GM13977 (cell line): ENCODE data around the gene PIK3C2B.

Experiments
- DNase-seq: peaks from one replicate; pipeline ENCODE4 v3.0.0; 2012; ENCODE audit warnings: low spot score
- in situ Hi-C: fragments of 300-500 bp; cut with MboI; formaldehyde crosslinking; loops from one replicate; pipeline ENCODE4 v1.12.0; 2022; ENCODE audit warnings: low sequenced_read_pairs, low pct_unique_long_range_greater_than_20kb, mixed read lengths, inconsistent platforms; ENCODE audit not compliant: unreplicated experiment
- TF ChIP-seq, protein P1 (sequence below): IDR thresholded peaks from 2 replicates; pipeline ENCODE4 v1.5.1; 2012; ENCODE audit warnings: mild to moderate bottlenecking, control low read depth; ENCODE audit not compliant: insufficient read depth; ENCODE audit errors: extremely low read depth, missing control alignments

The PIK3C2B gene

DNA sequence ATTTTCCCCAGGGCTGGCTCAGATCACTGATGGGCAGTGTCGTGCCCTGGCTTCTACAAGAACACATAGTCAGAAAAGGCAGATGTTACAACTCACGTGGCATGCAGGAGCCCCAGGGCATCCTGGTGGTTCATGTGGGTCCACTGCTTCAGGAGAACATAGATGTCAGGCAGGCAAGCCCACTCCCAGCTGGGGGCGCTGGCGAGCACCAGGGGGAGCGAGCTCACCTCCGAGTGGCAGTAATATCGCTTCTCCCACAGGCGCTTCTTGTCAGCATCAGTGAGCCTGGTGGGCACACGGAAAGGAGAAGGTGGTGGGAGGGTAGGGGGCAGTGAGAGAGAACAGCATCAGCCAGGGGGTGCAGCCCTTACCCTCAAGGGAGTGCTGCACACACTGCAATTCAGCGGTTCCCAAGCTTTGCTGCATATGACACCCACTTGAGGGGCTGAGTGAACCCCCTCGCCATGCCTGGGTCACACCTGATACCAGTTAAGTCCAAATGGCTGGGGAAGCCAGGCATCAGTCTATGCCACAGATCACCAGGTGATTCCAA, 48.7 kb downstream of the PIK3C2B start:
- in situ Hi-C loops = loop anchor here (5.0 kb wide), 1 partner anchor 56 kb away; no protein-coding TSS in a partner anchor
- TF ChIP-seq, protein P1, sequence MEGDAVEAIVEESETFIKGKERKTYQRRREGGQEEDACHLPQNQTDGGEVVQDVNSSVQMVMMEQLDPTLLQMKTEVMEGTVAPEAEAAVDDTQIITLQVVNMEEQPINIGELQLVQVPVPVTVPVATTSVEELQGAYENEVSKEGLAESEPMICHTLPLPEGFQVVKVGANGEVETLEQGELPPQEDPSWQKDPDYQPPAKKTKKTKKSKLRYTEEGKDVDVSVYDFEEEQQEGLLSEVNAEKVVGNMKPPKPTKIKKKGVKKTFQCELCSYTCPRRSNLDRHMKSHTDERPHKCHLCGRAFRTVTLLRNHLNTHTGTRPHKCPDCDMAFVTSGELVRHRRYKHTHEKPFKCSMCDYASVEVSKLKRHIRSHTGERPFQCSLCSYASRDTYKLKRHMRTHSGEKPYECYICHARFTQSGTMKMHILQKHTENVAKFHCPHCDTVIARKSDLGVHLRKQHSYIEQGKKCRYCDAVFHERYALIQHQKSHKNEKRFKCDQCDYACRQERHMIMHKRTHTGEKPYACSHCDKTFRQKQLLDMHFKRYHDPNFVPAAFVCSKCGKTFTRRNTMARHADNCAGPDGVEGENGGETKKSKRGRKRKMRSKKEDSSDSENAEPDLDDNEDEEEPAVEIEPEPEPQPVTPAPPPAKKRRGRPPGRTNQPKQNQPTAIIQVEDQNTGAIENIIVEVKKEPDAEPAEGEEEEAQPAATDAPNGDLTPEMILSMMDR = peak; percentile 57
- peak; percentile 44 for DNase-seq
